Caco-2 (cell line): ENCODE results near the gene LINGO1. TPM values are rescaled to one million over a fixed set of nuclear protein-coding genes. Genes with fewer than 3 reads are reported as not detected.

Source experiments
- BruUV-seq: library from RNA; stranded (reverse); fragments of 400-500 nt; replicated peaks from 2 replicates; lab custom pipeline; 2021; lab: Mats Ljungman, UMichigan
- CTCF ChIA-PET: fragments of 300-600 bp; sonication (Branson Sonifier 250); formaldehyde crosslinking; loops from one replicate; lab custom pipeline; 2022; ENCODE audit warnings: antibody characterized with exemption; lab: Charles Lee
- POLR2A ChIA-PET: fragments of 300-600 bp; sonication (Branson Sonifier 250); formaldehyde crosslinking; loops from one replicate; lab custom pipeline; 2022; ENCODE audit warnings: antibody characterized with exemption; lab: Charles Lee
- DNase-seq, 2 experiments: peaks; one replicate each; pipeline versions ENCODE4 v3.0.0 to v3.0.0-alpha.2; 2020 to 2022
- H3K27me3 ChIP-seq: replicated peaks from 2 replicates; pipeline ENCODE4 v1.6.0; 2011; ENCODE audit warnings: low read length; ENCODE audit not compliant: control insufficient read depth, insufficient read depth
- H3K36me3 ChIP-seq: 2 replicates; pipeline ENCODE4 v1.5.1; 2011; ENCODE audit warnings: low read length; ENCODE audit not compliant: control insufficient read depth, insufficient read depth
- H3K4me1 ChIP-seq: fragments of 250-450 bp; sonication (Bioruptor Pico); 2 replicates; pipeline ENCODE4 v1.5.1; 2020; ENCODE audit warnings: mild to moderate bottlenecking
- H3K4me3 ChIP-seq: 2 replicates; pipeline ENCODE4 v1.5.1; 2011; ENCODE audit warnings: low read depth, mild to moderate bottlenecking, control low read depth, low read length
- H3K9me3 ChIP-seq: fragments of 250-450 bp; sonication (Bioruptor Pico); 2 replicates; pipeline ENCODE4 v1.5.1; 2020; ENCODE audit warnings: mild to moderate bottlenecking, moderate library complexity
- H3K27ac Mint-ChIP-seq: one replicate; pipeline ENCODE4 v1.8.0; 2022; ENCODE audit warnings: mixed read lengths; ENCODE audit not compliant: unreplicated experiment
- H3K27me3 Mint-ChIP-seq: one replicate; pipeline ENCODE4 v1.8.0; 2022; ENCODE audit warnings: mixed read lengths; ENCODE audit not compliant: insufficient read depth, unreplicated experiment
- H3K36me3 Mint-ChIP-seq: one replicate; pipeline ENCODE4 v1.8.0; 2022; ENCODE audit warnings: mild to moderate bottlenecking, mixed read lengths; ENCODE audit not compliant: insufficient read depth, unreplicated experiment
- H3K4me1 Mint-ChIP-seq: one replicate; pipeline ENCODE4 v1.8.0; 2022; ENCODE audit warnings: low read depth, mixed read lengths; ENCODE audit not compliant: unreplicated experiment
- H3K4me3 Mint-ChIP-seq: one replicate; pipeline ENCODE4 v1.8.0; 2022; ENCODE audit warnings: mild to moderate bottlenecking, moderate library complexity, mixed read lengths; ENCODE audit not compliant: unreplicated experiment
- H3K9me3 Mint-ChIP-seq: one replicate; pipeline ENCODE4 v1.8.0; 2022; ENCODE audit warnings: mixed read lengths; ENCODE audit not compliant: unreplicated experiment
- intact Hi-C: fragments of 100-400 bp; cut with micrococcal nuclease; formaldehyde crosslinking; loops from one replicate; pipeline ENCODE4 v1.10.0; 2022; ENCODE audit not compliant: unreplicated experiment
- total RNA-seq: library from RNA; stranded (reverse); gene quantifications from 2 replicates; pipeline ENCODE4 v1.2.3, GENCODE V29; 2022
- TF ChIP-seq, protein P1 (sequence below), 2 experiments: fragments of 200-600 bp in 1 of 2; IDR thresholded peaks; 1 replicate in 1 of 2; 2 replicates in 1 of 2; pipeline versions ENCODE4 v1.5.1 to v1.8.0; 2011 to 2022; ENCODE audit warnings: antibody characterized with exemption in 1 of 2, control low read depth in 1 of 2, inconsistent platforms in 1 of 2, low read depth in 1 of 2, low read length in 1 of 2, mild to moderate bottlenecking in 1 of 2, moderate library complexity in 1 of 2; ENCODE audit not compliant: insufficient read depth in 1 of 2, severe bottlenecking in 1 of 2, unreplicated experiment in 1 of 2

The LINGO1 gene
- total RNA-seq, 1 experiment from 2014 or later: 1.4 TPM

GRCh38 chr15:77642793-77643430 lies 10.2 kb upstream of the LINGO1 start:
- H3K9me3 Mint-ChIP-seq: no peaks in the 10 kb centered on the region
- H3K36me3 Mint-ChIP-seq: no peaks in the 10 kb centered on the region
- DNase-seq: no peak
- TF ChIP-seq, protein P1, sequence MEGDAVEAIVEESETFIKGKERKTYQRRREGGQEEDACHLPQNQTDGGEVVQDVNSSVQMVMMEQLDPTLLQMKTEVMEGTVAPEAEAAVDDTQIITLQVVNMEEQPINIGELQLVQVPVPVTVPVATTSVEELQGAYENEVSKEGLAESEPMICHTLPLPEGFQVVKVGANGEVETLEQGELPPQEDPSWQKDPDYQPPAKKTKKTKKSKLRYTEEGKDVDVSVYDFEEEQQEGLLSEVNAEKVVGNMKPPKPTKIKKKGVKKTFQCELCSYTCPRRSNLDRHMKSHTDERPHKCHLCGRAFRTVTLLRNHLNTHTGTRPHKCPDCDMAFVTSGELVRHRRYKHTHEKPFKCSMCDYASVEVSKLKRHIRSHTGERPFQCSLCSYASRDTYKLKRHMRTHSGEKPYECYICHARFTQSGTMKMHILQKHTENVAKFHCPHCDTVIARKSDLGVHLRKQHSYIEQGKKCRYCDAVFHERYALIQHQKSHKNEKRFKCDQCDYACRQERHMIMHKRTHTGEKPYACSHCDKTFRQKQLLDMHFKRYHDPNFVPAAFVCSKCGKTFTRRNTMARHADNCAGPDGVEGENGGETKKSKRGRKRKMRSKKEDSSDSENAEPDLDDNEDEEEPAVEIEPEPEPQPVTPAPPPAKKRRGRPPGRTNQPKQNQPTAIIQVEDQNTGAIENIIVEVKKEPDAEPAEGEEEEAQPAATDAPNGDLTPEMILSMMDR (IDR thresholded peaks at IDR 0.05; ENCODE audit: insufficient read depth in 1 of 2, low read depth in 1 of 2, low read length in 1 of 2, severe bottlenecking in 1 of 2, unreplicated experiment in 1 of 2): no peak
- ChIA-PET CTCF (interaction anchor here (1.3 kb wide), 2 partner anchors 10 to 12 kb away, joined by 3 to 4 read pairs; no protein-coding TSS in a partner anchor), POLR2A (no interaction called here)
- H3K4me3 Mint-ChIP-seq: no peak overlapping the region
- no peak overlapping the region for H3K27ac Mint-ChIP-seq
- H3K36me3 ChIP-seq: no peaks in the 10 kb centered on the region
- H3K27me3 ChIP-seq: no peaks in the 10 kb centered on the region
- H3K9me3 ChIP-seq: no peaks in the 10 kb centered on the region
- intact Hi-C loops: no loop called here
- no peak overlapping the region for H3K4me3 ChIP-seq
- peaks cover 3% of the 10 kb centered on the region for H3K27me3 Mint-ChIP-seq
- no TSS peak for BruUV-seq
- no peaks in the 10 kb centered on the region for H3K4me1 ChIP-seq
- no peaks in the 10 kb centered on the region for H3K4me1 Mint-ChIP-seq

DNA sequence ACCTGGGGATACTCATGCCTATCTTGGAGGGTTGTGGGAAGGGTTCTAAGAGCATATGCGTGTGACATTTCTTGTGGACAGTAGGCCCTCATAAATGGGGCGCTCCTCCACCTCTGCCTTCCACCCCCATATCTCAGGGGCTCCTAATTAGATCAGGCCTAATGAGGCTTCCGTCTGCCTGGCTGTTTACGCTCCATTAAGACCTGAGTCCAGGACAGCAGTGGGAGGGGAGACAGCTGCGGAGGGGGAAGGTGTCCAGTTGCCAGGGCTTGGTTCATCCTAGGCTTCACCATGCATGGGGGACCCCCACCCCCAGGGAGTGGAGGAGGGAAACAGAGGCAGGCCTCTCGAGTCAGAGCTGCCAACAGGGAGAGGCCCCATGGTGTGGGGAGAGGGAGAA lies 9.3 kb upstream of the LINGO1 start:
- POLR2A ChIA-PET: no interaction called here
- peaks cover under 1% of the 10 kb centered on the region for H3K27me3 Mint-ChIP-seq

GRCh38 chr15:77640615-77641014 lies 7.9 kb upstream of the LINGO1 start:
- BruUV-seq: no TSS peak
- TF ChIP-seq, protein P1 (IDR thresholded peaks at IDR 0.05; ENCODE audit: insufficient read depth in 1 of 2, low read depth in 1 of 2, low read length in 1 of 2, severe bottlenecking in 1 of 2, unreplicated experiment in 1 of 2): no peak
- Mint-ChIP-seq H3K4me1 (no peaks in the 10 kb centered on the region), H3K36me3 (no peaks in the 10 kb centered on the region), H3K9me3 (no peaks in the 10 kb centered on the region), H3K27ac (no peak overlapping the region), H3K4me3 (no peak overlapping the region), H3K27me3 (peaks cover 4% of the 10 kb centered on the region)
- no peak for DNase-seq
- Histone ChIP-seq H3K4me1 (no peaks in the 10 kb centered on the region), H3K27me3 (no peaks in the 10 kb centered on the region), H3K9me3 (no peaks in the 10 kb centered on the region), H3K36me3 (no peaks in the 10 kb centered on the region), H3K4me3 (no peak overlapping the region)
- POLR2A ChIA-PET: no interaction called here
- intact Hi-C loops: no loop called here
- CTCF ChIA-PET: no interaction called here

More for the DNA sequence above, 9.3 kb upstream of the LINGO1 start:
- no peaks in the 10 kb centered on the region for H3K36me3 ChIP-seq
- Mint-ChIP-seq H3K36me3 (no peaks in the 10 kb centered on the region), H3K9me3 (no peaks in the 10 kb centered on the region), H3K27ac (no peak overlapping the region), H3K4me3 (no peak overlapping the region), H3K4me1 (no peaks in the 10 kb centered on the region)
- CTCF ChIA-PET: interaction anchor here (1.3 to 1.4 kb wide), 2 partner anchors 9 to 13 kb away, joined by 4 to 5 read pairs; partner anchors contain the start of gene LINGO1
- intact Hi-C loops: no loop called here
- no TSS peak for BruUV-seq
- no peak for DNase-seq
- no peak overlapping the region for H3K4me3 ChIP-seq
- H3K27me3 ChIP-seq: no peaks in the 10 kb centered on the region
- TF ChIP-seq, protein P1 (IDR thresholded peaks at IDR 0.05; ENCODE audit: insufficient read depth in 1 of 2, low read depth in 1 of 2, low read length in 1 of 2, severe bottlenecking in 1 of 2, unreplicated experiment in 1 of 2): no peak
- H3K9me3 ChIP-seq: no peaks in the 10 kb centered on the region
- H3K4me1 ChIP-seq: no peaks in the 10 kb centered on the region
